HepG2 (cell line): ENCODE results near the gene JPH4. TPM values are rescaled to one million over a fixed set of nuclear protein-coding genes. Genes with fewer than 3 reads are reported as not detected.

ENCODE experiments used
- ARID2 ChIP-seq: sonication (generic); formaldehyde crosslinking; IDR thresholded peaks from 2 replicates; pipeline ENCODE4 v1.8.1; 2022; ENCODE audit warnings: mild to moderate bottlenecking, missing genetic modification reagents, borderline replicate concordance
- DNMT3B ChIP-seq: conservative IDR thresholded peaks from 2 replicates; pipeline ENCODE4 v1.6.1; 2016; ENCODE audit warnings: missing biosample characterization, control low read depth
- GATAD1 ChIP-seq: IDR thresholded peaks from 2 replicates; pipeline ENCODE4 v1.6.1; 2016; ENCODE audit warnings: missing genetic modification reagents, missing compliant biosample characterization
- HDAC2 ChIP-seq: sonication (generic); formaldehyde crosslinking; IDR thresholded peaks from 2 replicates; pipeline ENCODE4 v1.4.0; 2020; ENCODE audit warnings: missing genetic modification reagents
- ISL2 ChIP-seq: sonication (generic); formaldehyde crosslinking; IDR thresholded peaks from 2 replicates; pipeline ENCODE4 v1.5.0; 2020; ENCODE audit warnings: missing genetic modification reagents
- KMT2A ChIP-seq: sonication (generic); formaldehyde crosslinking; IDR thresholded peaks from 2 replicates; pipeline ENCODE4 v1.4.0; 2020; ENCODE audit warnings: missing genetic modification reagents
- NFYB ChIP-seq: sonication (generic); formaldehyde crosslinking; IDR thresholded peaks from 2 replicates; pipeline ENCODE4 v1.4.0; 2020; ENCODE audit warnings: missing genetic modification reagents
- PCBP1 ChIP-seq: fragments of 200-400 bp; formaldehyde crosslinking; IDR thresholded peaks from 2 replicates; pipeline ENCODE4 v1.6.1; 2017; ENCODE audit warnings: mild to moderate bottlenecking, low read depth, low read length, borderline replicate concordance
- RARA ChIP-seq: IDR thresholded peaks from 2 replicates; pipeline ENCODE4 v1.6.1; 2016; ENCODE audit warnings: missing genetic modification reagents, missing compliant biosample characterization
- RBM39 ChIP-seq: fragments of 200-400 bp; formaldehyde crosslinking; IDR thresholded peaks from one replicate; pipeline ENCODE4 v1.6.1; 2018; ENCODE audit warnings: antibody characterized with exemption, mild to moderate bottlenecking, low read depth, low read length; ENCODE audit not compliant: poor library complexity, severe bottlenecking
- REPIN1 ChIP-seq: sonication (generic); formaldehyde crosslinking; IDR thresholded peaks from 2 replicates; pipeline ENCODE4 v1.8.0; 2022; ENCODE audit warnings: missing genetic modification reagents, low read depth, mild to moderate bottlenecking, borderline replicate concordance
- TOPORS ChIP-seq: sonication (generic); formaldehyde crosslinking; IDR thresholded peaks from 2 replicates; pipeline ENCODE4 v1.8.0; 2023; ENCODE audit warnings: mild to moderate bottlenecking, missing genetic modification reagents
- ZBTB8A ChIP-seq: sonication (generic); formaldehyde crosslinking; IDR thresholded peaks from 2 replicates; pipeline ENCODE4 v1.4.0; 2020; ENCODE audit warnings: mild to moderate bottlenecking, low read depth, missing genetic modification reagents, borderline replicate concordance
- ZNF224 ChIP-seq: sonication (generic); formaldehyde crosslinking; IDR thresholded peaks from 2 replicates; pipeline ENCODE4 v1.5.0; 2020; ENCODE audit warnings: mild to moderate bottlenecking, missing genetic modification reagents
- ZNF282 ChIP-seq: fragments of 450-650 bp; IDR thresholded peaks from 2 replicates; pipeline ENCODE4 v1.6.1; 2018; ENCODE audit not compliant: partially characterized antibody
- ZNF354B ChIP-seq: sonication (generic); formaldehyde crosslinking; IDR thresholded peaks from 2 replicates; pipeline ENCODE4 v1.8.0; 2022; ENCODE audit warnings: mild to moderate bottlenecking, missing genetic modification reagents
- ZNF546 ChIP-seq: sonication (generic); formaldehyde crosslinking; conservative IDR thresholded peaks from 2 replicates; pipeline ENCODE4 v1.8.1; 2023; ENCODE audit warnings: mild to moderate bottlenecking, missing genetic modification reagents
- ZNF570 ChIP-seq: sonication (generic); formaldehyde crosslinking; IDR thresholded peaks from 2 replicates; pipeline ENCODE4 v1.4.0; 2020; ENCODE audit warnings: mild to moderate bottlenecking, missing genetic modification reagents, borderline replicate concordance
- ZNF691 ChIP-seq: sonication (generic); formaldehyde crosslinking; IDR thresholded peaks from 2 replicates; pipeline ENCODE4 v1.4.0; 2020; ENCODE audit warnings: missing genetic modification reagents, low read depth, mild to moderate bottlenecking, borderline replicate concordance
- ZNF775 ChIP-seq: sonication (generic); formaldehyde crosslinking; IDR thresholded peaks from 2 replicates; pipeline ENCODE4 v1.4.0; 2020; ENCODE audit warnings: missing genetic modification reagents, mild to moderate bottlenecking, moderate library complexity, borderline replicate concordance
- polyA plus RNA-seq, 8 experiments: library from polyadenylated mRNA; depleted of rRNA in 3 of 8; stranded (reverse) in 7 of 8; unstranded in 1 of 8; fragments of >200 nt; fragmentation: Illumina TruSeq in 4 of 8; extraction: Trizol in 4 of 8; gene quantifications; 2 replicates each; pipeline versions ENCODE4 v1.2.1 to v1.2.3, GENCODE V29; 2011 to 2016; ENCODE audit warnings: low read depth in 4 of 8, missing spikeins in 1 of 8, mixed read lengths in 1 of 8; ENCODE audit not compliant: insufficient read depth in 1 of 8
- total RNA-seq, 5 experiments: library from RNA; depleted of rRNA; stranded (reverse); fragments of >200 nt; fragmentation: Illumina TruSeq; extraction: Trizol; gene quantifications; 2 replicates each; pipeline ENCODE4 v1.2.3, GENCODE V29; 2016; ENCODE audit warnings: low read depth in 1 of 5
- TF ChIP-seq, protein P1 (sequence below): sonication (generic); formaldehyde crosslinking; conservative IDR thresholded peaks from 2 replicates; pipeline ENCODE4 v1.4.0; 2020; ENCODE audit warnings: missing genetic modification reagents
- TF ChIP-seq, protein P2 (sequence below): sonication (generic); formaldehyde crosslinking; IDR thresholded peaks from 2 replicates; pipeline ENCODE4 v1.4.0; 2020; ENCODE audit warnings: mild to moderate bottlenecking, missing genetic modification reagents, borderline replicate concordance

Gene JPH4
- total and polyA plus RNA-seq, 2 of the 13 experiments (the other 11 are each of a cell fraction or from before 2014, with no cell fraction given) = 0.08 to 0.22 TPM

- TF ChIP-seq, protein P1, sequence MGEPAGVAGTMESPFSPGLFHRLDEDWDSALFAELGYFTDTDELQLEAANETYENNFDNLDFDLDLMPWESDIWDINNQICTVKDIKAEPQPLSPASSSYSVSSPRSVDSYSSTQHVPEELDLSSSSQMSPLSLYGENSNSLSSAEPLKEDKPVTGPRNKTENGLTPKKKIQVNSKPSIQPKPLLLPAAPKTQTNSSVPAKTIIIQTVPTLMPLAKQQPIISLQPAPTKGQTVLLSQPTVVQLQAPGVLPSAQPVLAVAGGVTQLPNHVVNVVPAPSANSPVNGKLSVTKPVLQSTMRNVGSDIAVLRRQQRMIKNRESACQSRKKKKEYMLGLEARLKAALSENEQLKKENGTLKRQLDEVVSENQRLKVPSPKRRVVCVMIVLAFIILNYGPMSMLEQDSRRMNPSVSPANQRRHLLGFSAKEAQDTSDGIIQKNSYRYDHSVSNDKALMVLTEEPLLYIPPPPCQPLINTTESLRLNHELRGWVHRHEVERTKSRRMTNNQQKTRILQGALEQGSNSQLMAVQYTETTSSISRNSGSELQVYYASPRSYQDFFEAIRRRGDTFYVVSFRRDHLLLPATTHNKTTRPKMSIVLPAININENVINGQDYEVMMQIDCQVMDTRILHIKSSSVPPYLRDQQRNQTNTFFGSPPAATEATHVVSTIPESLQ (CRISPR knock-in tag) = no peak
- peak; percentile 55; the same call in 1 of the 2 replicates for TF ChIP-seq ISL2 (CRISPR knock-in tag)
- TF ChIP-seq RARA (CRISPR knock-in tag) = peak; percentile 79
- TF ChIP-seq ZNF354B (CRISPR knock-in tag) = no peak
- TF ChIP-seq ZNF546 = no peak; the same call in 1 of the 2 replicates
- peak; percentile 65; the same call in 1 of the 2 replicates for TF ChIP-seq REPIN1
- no peak for TF ChIP-seq ZNF570 (CRISPR knock-in tag)
- peak; percentile 1; the same call in 1 of the 2 replicates for TF ChIP-seq ZBTB8A
- no peak for TF ChIP-seq KMT2A (CRISPR knock-in tag)
- TF ChIP-seq RBM39 = no peak
- no peak for TF ChIP-seq ZNF282
- no peak for TF ChIP-seq NFYB (CRISPR knock-in tag)
- no peak; the same call in 1 of the 2 replicates for TF ChIP-seq ZNF691 (CRISPR knock-in tag)
- peak; percentile 89; the same call in 1 of the 2 replicates for TF ChIP-seq HDAC2 (CRISPR knock-in tag)
- peak; percentile 65 for TF ChIP-seq ZNF224 (CRISPR knock-in tag)
- TF ChIP-seq GATAD1 = no peak; the same call in 1 of the 2 replicates
- TF ChIP-seq, protein P2, sequence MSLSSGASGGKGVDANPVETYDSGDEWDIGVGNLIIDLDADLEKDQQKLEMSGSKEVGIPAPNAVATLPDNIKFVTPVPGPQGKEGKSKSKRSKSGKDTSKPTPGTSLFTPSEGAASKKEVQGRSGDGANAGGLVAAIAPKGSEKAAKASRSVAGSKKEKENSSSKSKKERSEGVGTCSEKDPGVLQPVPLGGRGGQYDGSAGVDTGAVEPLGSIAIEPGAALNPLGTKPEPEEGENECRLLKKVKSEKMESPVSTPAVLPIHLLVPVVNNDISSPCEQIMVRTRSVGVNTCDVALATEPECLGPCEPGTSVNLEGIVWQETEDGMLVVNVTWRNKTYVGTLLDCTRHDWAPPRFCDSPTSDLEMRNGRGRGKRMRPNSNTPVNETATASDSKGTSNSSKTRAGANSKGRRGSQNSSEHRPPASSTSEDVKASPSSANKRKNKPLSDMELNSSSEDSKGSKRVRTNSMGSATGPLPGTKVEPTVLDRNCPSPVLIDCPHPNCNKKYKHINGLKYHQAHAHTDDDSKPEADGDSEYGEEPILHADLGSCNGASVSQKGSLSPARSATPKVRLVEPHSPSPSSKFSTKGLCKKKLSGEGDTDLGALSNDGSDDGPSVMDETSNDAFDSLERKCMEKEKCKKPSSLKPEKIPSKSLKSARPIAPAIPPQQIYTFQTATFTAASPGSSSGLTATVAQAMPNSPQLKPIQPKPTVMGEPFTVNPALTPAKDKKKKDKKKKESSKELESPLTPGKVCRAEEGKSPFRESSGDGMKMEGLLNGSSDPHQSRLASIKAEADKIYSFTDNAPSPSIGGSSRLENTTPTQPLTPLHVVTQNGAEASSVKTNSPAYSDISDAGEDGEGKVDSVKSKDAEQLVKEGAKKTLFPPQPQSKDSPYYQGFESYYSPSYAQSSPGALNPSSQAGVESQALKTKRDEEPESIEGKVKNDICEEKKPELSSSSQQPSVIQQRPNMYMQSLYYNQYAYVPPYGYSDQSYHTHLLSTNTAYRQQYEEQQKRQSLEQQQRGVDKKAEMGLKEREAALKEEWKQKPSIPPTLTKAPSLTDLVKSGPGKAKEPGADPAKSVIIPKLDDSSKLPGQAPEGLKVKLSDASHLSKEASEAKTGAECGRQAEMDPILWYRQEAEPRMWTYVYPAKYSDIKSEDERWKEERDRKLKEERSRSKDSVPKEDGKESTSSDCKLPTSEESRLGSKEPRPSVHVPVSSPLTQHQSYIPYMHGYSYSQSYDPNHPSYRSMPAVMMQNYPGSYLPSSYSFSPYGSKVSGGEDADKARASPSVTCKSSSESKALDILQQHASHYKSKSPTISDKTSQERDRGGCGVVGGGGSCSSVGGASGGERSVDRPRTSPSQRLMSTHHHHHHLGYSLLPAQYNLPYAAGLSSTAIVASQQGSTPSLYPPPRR (CRISPR knock-in tag) = peak; percentile 70
- TF ChIP-seq ARID2 (CRISPR knock-in tag) = no peak
- TF ChIP-seq DNMT3B (CRISPR knock-in tag) = no peak
- no peak for TF ChIP-seq PCBP1
- TF ChIP-seq ZNF775 (CRISPR knock-in tag) = no peak; the same call in 1 of the 2 replicates
- TF ChIP-seq TOPORS (CRISPR knock-in tag) = no peak
Measured at GRCh38 chr14:23610090-23610814, 31.7 kb upstream of the JPH4 start (continued).
